HUDEP-2 (cell line): ENCODE data around the gene MT1H.
"Not testable (repeated sequence)": the region's sequence is repeated elsewhere in the genome, so short reads cannot be mapped to it uniquely, and the experiment has no call there.

Experiments
- DNase-seq, 76 experiments: peaks; one replicate each; lab custom pipeline; 2025; ENCODE audit not compliant: unreplicated experiment in 76 of 76; lab: John Stamatoyannopoulos, UW

Gene MT1H

DNA sequence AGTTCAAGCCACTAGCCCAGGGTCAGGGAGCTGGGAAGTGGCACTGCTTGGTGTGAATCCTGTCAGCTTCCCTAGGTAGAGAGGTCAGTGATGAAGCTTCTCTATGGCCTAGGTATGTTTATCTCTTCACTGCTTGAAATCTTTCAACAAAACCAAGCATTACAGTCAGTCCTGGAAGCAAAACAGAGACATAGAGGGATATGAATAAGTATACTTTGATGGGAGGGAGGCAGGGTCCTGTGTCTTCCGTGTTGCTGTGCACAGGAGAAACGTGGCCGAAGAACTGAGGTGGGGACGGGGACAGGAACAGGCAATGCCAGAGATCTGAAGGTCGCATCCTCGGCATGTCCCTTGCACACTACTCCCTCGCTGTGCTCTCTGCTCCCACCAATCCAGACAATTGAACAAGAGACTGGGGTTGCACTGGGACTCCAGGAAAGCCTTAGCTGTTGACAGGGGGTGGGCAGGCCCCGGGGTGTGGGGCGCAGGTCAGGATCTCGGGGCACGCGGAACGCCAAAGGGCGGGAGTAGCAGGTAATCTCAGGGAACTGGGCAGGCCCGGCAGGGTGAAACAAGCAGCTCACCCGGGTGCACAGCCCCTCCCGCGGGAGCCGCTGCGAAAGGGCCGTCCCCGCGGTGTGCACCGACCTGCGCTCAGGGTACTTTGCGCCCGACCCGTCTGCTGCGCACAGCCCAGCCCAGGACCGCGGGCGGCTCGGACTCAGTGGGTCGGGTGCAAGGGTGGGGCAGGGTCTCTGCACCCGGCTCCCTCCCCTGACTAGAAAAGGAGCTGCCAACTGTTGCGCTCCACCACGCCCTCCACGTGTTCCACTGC, at the start of gene MT1H:
Gene MT1H (plus strand): TSS at position 810 of the 835 bp plus-strand sequence. CDS start 71 bp downstream, outside the sequence.
- DNase-seq: peak in 8 of 76 experiments; percentile 2 to 43 (median 22)

DNA sequence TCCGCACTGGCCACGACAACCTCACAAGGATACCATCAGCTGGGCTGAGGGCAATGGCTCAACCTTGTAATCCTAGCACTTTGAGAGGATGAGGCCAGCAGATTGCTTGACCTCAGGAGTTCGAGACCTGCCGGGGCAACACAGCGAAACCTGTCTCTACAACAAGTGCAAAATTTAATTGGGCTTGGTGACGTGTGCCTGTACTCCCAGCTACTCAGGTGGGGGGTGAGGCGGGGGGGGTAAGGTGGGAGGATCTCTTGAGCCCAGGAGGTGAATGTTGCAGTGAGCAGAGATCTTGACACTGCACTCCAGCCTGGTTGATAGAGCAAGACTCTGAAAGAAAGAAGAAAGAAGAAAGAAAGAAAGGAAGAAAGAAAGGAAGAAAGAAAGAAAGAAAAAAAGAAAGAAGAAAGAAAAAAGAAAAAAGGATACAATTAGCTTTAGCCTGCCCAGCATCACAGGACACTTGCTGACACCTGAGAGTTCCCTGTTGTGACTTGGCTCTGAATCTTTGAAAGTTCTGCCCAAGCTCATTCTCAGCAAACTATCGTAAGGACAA, 49.2 kb upstream of the MT1H start:
- DNase-seq: no peak

DNA sequence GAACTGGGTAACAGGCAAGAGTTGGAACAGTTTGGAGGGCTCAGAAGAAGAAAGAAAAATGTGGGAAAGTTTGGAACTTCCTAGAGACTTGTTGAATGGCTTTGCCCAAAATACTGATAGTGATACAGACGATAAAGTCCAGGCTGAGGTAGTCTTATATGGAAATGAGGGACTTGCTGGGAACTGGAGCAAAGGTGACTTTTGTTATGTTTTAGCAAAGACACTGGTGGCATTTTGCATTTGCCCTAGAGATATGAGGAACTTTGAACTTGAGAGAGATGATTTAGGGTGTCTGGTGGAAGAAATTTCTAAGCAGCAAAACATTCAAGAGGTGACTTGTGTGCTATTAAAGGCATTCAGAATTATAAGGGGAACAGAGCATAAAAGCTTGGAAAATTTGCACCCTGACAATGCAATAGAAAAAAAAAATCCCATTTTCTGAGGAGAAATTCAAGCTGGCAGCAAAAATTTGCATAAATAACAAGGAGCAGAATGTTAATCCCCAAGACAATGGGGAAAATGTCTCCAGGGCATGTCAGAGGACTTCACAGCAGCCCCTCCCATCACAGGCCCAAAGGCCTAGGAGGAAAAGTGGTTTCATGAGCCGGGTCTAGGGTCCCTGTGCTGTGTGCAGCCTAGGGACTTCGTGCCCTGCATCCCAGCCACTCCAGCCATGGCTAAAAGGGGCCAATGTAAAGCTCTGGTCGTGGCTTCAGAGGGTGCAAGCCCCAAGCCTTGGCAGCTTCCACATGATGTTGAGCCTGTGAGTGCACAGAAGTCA, 47.8 kb upstream of the MT1H start:
- not testable (repeated sequence) for DNase-seq

DNA sequence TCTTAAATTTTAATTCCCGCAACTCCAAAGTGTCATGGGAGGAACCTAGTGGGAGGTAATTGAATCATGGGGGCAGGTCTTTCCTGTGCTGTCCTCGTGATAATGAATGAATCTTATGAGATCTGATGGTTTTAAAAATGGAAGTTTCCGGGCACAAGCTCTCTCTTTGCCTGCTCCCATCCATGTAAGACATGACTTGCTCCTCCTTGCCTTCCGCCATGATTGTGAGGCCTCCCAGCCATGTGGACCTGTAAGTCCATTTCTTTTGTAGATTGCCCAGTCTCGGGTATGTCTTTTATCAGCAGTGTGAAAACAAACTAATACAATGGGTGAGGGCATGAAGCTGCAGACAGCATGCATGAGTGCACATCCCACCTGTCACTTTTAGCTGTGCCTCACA, 46.4 kb upstream of the MT1H start:
- not testable (repeated sequence) for DNase-seq

DNA sequence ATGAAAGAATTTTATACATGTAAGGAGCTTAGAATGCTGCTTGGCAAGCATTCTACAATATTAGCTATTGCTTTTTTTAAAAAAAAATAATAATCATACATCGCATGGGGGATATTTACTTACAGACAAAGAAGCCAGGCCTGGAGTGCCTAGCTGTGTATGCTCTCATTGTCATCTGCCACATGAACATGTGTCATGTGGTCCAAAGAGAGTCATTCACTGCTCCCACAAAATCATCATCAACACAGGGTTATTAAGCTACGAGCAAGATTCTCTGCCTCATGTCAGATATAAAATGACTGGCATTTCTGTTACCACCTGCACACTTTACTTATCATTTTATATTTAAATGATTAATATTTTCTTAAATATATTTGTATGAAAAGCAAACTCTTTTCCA, 46.0 kb upstream of the MT1H start:
- DNase-seq: no peak

DNA sequence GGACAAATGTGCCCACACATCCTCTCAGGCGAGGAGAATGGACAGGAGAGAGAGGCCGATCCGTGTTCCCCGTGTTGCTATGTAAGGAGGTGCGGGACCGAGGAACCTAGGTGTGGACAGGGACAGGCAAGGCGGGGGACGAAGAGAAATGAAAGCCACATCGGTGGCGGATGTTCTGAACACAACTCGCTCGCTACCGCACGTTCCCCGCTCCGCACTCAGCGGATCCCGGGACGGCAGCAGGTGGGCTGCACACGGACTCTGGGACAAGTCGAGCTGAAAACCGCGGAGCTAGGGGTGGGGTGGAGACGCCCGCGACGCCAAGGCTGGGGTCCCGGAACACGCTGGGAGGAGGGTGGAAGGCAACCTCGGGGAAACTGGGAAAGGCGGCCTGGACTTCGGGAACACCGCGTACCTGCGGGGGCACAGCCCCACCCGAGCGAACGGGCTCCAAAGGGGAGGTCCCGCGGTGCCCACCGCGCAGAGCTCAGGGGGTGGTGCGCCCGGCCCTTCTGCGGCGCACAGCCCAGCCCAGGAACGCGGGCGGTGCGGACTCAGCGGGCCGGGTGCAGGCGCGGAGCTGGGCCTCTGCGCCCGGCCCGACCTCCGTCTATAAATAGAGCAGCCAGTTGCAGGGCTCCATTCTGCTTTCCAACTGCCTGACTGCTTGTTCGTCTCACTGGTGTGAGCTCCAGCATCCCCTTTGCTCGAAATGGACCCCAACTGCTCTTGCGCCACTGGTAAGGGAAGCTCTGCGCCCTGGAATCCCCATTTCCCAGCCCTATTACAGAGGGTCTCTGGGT, 44.3 kb upstream of the MT1H start, which contains the start of gene MT1E:
Gene MT1E (plus strand): TSS at position 642 of the 803 bp plus-strand sequence. CDS start 71 bp downstream, at position 713.
- DNase-seq: peak in 4 of 76 experiments; percentile 13 to 40 (median 20)

DNA sequence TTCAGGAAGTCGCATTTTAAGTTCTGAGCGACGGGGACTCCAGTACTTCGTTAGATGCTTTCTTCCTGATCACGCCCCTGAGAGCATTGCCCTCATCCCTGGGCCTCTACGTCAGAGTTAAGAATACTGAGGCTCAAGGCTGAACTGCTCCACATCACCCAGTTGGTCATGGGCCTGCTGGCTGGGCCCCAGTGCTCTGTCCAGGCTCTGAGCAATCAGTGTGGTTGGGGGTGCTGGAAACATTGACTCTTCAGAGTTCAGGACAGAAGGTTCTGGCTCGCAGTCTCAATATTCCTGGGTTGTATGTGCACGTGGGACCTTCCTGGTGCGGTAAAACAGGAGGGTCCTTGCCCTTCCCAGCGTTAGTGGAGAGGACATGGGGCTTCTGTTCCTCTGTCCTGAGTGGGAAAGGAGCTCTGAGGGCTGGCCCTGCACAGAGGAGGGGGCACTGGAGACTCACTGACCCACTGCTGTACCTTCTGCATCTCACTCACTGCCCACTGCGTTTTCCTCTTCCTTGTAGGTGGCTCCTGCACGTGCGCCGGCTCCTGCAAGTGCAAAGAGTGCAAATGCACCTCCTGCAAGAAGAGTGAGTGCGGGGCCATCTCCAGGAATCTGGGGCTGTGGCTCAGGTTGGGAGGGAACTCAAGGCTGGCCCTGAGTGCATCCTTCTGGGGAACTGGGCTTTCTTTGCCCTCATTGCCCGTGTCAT, 43.5 kb upstream of the MT1H start:
- DNase-seq: no peak

DNA sequence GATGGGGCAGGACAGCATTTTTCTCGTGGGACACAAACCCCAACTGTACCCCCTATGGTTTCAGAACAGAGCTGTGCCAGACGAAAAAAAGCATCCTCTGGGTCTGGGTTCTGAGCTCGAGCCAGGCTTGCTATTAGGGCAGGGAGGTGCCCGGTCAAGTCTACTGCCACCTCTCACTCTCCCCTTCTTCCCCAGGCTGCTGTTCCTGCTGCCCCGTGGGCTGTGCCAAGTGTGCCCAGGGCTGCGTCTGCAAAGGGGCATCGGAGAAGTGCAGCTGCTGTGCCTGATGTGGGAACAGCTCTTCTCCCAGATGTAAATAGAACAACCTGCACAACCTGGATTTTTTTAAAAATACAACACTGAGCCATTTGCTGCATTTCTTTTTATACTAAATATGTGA, 42.9 kb upstream of the MT1H start:
- DNase-seq: no peak

DNA sequence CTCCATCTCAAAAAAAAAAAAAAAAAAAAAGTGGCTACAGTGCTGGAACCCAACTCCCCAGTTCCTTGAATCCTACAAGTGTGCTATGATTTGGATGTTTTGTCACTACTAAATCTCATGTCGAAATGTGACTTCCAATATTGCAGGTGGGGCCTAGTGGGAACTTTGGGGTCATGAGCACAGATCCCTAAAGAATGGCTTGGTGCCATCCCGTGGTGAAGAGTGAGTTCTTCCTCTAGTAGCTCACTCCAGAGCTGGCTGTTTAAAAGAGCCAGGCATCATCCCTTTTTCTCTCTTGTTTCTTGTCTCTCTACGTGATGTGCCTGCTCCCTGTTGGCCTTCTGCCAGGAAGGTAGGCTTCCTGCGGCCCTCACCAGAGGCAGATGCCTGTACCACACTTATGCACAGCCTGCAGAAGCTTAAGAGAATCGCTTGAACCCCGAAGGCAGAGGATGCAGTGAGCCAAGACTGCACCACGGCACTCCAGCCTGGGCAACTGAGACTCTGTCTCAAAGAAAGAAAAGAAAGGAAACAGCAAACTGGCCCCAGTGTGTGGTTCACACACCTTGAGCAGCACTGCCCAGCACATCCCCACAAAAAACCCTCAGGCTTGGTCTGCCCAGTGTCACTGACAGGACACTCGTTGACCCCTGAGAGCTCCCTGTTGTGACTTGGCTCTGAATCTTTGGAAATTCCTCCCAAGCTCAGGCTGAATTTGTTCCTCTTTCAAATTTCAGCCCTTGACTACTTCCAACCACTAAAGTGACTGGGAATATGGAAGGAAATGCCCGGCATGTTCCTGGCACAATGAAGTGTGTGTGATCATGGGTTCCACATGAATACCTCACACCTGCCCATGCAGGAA, 40.9 kb upstream of the MT1H start:
- no peak for DNase-seq

DNA sequence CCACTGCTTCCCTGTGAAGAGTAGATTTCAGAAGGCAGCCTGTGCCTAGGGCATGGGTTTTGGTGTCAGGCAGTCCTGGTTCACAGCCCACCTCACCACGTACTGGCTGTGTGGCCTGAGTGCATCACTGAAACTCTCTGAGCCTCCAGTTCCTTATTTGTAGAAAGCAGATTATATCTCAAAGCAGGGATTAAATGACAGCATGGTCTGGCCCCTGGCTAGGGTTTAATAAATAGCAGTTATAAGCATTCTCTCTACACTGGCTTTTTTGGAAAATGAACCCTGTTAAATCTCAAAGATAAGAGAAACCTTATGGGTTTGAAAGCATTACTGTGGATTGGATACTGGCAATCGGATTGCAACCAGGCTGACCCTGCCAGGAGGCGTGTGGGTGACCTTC, 40.1 kb upstream of the MT1H start:
- no peak for DNase-seq

DNA sequence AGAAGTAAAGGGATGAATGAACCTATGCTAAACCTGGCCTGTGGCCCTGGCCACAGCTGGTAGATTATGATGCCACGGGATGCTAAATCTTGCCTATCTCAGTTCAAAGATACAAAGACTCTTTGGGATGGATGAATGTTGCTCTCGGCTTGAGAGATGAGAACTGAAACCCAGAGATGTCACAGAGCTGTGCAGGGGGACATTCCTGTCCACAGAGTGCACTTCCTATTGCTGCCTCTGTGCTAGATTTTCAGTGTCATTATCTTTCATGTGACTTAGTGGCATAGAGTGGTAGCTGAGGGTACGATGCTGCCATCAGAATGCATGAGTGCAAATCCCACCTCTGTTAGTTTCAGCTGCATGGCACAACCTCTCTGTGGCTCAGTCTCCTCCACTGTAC, 39.5 kb upstream of the MT1H start:
- DNase-seq: no peak

DNA sequence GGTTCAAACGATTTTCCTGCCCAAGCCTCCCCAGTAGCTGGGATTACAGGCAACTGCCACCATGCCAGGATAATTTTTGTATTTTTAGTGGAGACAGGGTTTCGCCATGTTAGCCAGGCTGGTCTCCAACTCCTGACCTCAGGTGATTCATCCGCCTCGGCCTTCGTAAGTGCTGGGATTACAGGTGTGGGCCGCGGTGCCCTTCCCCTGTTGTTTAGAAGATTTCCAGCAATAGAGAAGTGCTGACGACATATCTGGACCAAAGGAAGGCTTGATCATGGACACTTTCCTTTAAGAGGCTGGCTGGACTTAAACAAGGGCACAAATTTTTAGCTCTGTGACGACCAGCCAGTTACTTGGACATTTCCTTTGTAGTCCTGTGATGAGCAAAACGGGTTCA, 38.4 kb upstream of the MT1H start:
- DNase-seq: no peak

DNA sequence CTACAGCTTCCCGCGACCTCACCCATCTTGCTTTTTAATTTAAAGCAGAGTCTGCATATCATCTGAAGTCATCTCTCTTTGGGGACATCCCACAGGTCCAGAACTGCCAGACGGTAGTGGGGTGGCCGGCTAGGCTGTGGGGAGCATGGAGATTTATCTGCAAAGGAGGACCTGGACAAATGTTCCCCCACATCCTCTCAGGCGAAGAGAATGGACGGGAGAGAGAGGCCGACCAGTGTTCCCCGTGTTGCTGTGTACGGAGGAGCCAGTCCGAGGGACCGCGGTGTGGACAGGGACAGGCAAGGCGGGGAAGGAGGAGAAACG, 37.8 kb upstream of the MT1H start:
- DNase-seq: no peak

DNA sequence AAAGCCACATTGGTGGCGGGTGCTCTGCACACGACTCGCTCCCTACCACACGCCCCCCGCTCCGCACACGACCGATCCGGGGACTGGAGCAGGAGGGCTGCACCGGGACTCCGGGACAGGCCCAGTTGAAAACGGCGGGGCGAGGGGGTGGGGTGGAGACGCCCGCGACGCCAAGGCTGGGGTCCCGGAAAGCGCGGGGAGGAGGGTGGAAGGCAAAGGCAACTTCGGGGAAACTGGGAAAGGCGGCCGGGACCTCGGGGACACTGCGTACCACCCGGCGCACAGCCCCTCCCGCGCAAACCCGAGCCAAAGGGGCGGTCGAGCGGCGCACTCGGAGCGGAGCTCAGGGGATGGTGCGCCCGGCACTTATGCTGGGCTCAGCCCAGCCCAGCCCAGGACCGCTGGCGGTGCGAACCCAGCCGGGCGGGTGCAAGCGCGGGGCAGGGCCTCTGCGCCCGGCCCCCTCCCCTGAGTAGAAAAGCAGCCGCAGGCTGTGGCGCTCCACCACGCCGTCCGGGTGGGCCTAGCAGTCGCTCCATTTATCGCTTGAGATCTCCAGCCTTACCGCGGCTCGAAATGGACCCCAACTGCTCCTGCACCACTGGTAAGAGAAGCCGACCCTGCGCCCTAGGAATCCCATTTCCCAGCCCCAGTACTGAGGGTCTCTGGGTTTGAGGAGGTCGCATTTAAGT, 37.3 kb upstream of the MT1H start, which contains the start of gene MT1M:
Gene MT1M (plus strand): TSS at position 504 of the 692 bp plus-strand sequence. CDS start 73 bp downstream, at position 577.
- DNase-seq: no peak

DNA sequence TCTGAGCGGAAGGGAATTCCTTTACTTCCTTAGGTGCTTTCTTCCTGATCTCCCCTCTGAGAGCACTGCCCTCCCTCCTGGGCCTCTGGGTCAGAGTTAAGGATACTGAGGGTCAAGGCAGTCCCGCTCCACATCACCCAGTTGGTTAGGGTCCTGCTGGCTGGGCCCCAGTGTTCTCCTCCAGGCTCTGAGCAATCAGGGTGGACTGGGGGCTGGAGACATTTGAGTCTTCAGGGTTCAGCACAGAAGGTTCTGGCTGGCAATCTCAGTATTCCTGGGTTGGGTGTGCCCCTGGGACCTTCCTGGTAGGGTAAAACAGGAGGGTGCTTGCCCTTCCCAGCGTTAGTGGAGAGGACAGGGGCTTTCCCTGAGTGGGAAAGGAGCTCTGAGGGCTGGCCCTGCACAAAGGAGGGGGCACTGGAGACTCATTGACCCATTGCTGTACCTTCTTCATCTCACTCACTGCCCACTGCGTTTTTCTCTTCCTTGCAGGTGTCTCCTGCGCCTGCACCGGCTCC, 36.7 kb upstream of the MT1H start:
- DNase-seq: no peak

DNA sequence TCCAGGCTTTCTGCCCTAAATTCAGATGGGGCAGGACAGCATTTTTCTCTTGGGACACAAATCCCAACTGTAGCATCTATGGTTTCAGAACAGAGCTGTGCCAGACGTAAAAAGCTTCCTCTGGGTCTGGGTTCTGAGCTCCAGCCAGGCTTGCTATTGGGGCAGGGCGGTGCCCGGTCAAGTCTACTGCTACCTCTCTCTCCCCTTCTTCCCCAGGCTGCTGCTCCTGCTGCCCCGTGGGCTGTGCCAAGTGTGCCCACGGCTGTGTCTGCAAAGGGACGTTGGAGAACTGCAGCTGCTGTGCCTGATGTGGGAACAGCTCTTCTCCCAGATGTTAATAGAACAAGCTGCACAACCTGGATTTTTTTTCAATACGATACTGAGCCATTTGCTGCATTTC, 36.1 kb upstream of the MT1H start:
- DNase-seq: no peak

DNA sequence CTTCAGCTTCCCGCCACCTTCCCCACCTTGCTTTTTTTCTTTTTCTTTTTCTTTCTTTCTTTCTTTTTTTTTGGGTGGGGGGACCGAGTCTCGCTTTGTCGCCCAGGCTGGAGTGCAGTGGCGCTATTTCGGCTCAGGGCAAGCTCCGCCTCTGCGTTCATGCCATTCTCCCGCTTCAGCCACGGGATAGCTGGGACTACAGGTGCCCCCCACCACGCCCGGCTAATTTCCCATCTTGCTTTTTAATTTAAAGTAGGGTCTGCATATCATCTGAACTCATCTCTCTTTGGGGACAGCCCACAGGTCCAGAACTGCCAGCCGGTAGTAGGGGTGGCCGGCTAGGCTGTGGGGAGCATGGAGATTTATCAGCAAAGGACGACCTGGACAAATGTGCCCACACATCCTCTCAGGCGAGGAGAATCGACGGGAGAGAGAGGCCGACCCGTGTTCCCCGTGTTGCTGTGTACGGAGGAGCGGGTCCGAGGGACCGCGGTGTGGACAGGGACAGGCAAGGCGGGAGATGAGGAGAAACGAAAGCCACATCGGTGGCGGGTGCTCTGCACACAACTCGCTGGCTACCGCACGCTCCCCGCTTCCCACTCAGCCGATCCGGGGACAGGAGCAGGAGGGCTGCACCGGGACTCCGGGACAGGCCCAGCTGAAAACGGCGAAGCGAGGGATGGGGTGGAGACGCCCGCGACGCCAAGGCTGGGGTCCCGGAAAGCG, 34.7 kb upstream of the MT1H start:
- DNase-seq: no peak
